Gastroesophageal sphincter (tissue), 4 donors: ENCODE measurements around the gene ABAT. TPM values are rescaled to one million over a fixed set of nuclear protein-coding genes. Genes with fewer than 3 reads are reported as not detected.
"Not testable (repeated sequence)": the region's sequence is repeated elsewhere in the genome, so short reads cannot be mapped to it uniquely, and the experiment has no call there.

Experiments used
- ATAC-seq: fragments of 150-250 bp; one replicate; pipeline ENCODE4 v1.9.1; 2016; ENCODE audit warnings: mild to moderate bottlenecking, moderate library complexity
- H3K27ac ChIP-seq, 4 donors: fragments of 200-600 bp; sonication (generic) in 3 of 4; 1 replicate in 3 of 4; 2 replicates in 1 of 4; pipeline ENCODE4 v1.5.1; 2016 to 2019
- H3K27me3 ChIP-seq: fragments of 200-600 bp; sonication (generic); one replicate; pipeline ENCODE4 v1.5.1; 2019
- H3K36me3 ChIP-seq, 2 donors: fragments of 200-600 bp; sonication (generic); one replicate each; pipeline ENCODE4 v1.5.1; 2019; ENCODE audit warnings: control low read depth in 1 of 2
- H3K4me1 ChIP-seq, 3 donors: fragments of 200-600 bp; sonication (generic); 1 replicate in 2 of 3; 2 replicates in 1 of 3; pipeline ENCODE4 v1.5.1; 2016 to 2019; ENCODE audit warnings: control low read depth in 2 of 3
- H3K4me3 ChIP-seq, 2 donors: fragments of 200-600 bp; sonication (generic); one replicate each; pipeline ENCODE4 v1.5.1; 2019; ENCODE audit warnings: mild to moderate bottlenecking in 1 of 2, moderate library complexity in 1 of 2
- H3K9me3 ChIP-seq, 3 donors: fragments of 200-600 bp; sonication (generic); one replicate each; pipeline ENCODE4 v1.5.1; 2017 to 2019; ENCODE audit warnings: control low read depth in 2 of 3
- CTCF ChIP-seq, 4 experiments: fragments of 200-600 bp in 2 of 4; fragments of 450-650 bp in 2 of 4; sonication (generic) in 1 of 4; IDR thresholded peaks; one replicate each; pipeline ENCODE4 v1.5.1; 2017 to 2019; ENCODE audit warnings: antibody characterized with exemption in 4 of 4, mild to moderate bottlenecking in 2 of 4, moderate library complexity in 2 of 4
- EP300 ChIP-seq: sonication (generic); formaldehyde crosslinking; IDR thresholded peaks from one replicate; pipeline ENCODE4 v1.6.1; 2017; ENCODE audit warnings: antibody characterized with exemption, mild to moderate bottlenecking
- POLR2A ChIP-seq, 2 donors: fragments of 450-650 bp; IDR thresholded peaks; one replicate each; pipeline ENCODE4 v1.6.1; 2017; ENCODE audit warnings: antibody characterized with exemption in 2 of 2, mild to moderate bottlenecking in 2 of 2, moderate library complexity in 1 of 2
- POLR2AphosphoS5 ChIP-seq: sonication (generic); formaldehyde crosslinking; IDR thresholded peaks from one replicate; pipeline ENCODE4 v1.6.1; 2017; ENCODE audit warnings: antibody characterized with exemption
- WGBS, 2 donors: methylation state at CpG; one replicate each; pipeline ENCODE4 v1.1.5; 2018; ENCODE audit warnings: low coverage in 1 of 2; 5-methylcytosine and 5-hydroxymethylcytosine counted together
- total RNA-seq, 4 donors: library from RNA; depleted of rRNA; stranded (reverse); fragments of >200 nt; gene quantifications; one replicate each; pipeline ENCODE4 v1.1.0, GENCODE V29; 2016

Gene ABAT
- total RNA-seq, 4 donors from 2014 or later: 5.3 to 15.6 (median 10.3) TPM

DNA sequence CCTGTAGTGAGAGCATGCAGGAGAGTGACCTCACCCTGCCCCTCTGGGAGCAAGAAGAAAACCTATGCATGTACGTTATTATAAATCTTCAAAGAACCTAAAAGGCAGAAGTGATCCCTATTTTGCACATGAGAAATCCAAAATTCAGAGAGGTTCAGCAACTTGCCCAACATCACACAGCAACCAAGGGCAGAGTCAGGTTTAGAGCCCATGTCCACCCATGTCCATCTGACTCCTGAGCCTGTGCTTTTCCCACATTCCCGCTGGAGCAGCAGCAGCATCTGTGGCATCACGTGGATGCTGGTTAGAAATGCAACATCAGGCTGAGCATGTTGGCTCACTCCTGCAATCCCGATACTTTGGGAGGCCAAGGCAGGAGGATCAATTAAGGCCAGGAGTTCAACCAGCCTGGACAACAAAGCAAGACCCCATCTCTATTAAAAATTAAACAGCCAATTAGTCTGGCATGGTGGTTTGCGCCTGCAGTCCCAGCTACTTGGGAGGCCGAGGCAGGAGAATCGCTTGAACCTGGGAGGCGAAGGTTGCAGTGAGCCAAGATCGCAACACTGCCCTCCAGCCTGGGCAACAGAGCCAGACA, 26.6 kb upstream of the ABAT start:
- no peaks in the 10 kb centered on the region for H3K4me1 ChIP-seq
- no peaks in the 10 kb centered on the region for H3K27me3 ChIP-seq
- no peak overlapping the region for H3K4me3 ChIP-seq
- H3K9me3 ChIP-seq: no peaks in the 10 kb centered on the region
- TF ChIP-seq CTCF (IDR thresholded peaks at IDR 0.05): no peak
- TF ChIP-seq EP300: no peak
- no peak for TF ChIP-seq POLR2A (IDR thresholded peaks at IDR 0.05)
- TF ChIP-seq POLR2AphosphoS5: no peak
- peaks cover 0 to 72% of the 10 kb centered on the region in 2 donors for H3K36me3 ChIP-seq
- no peak for ATAC-seq
- WGBS, 2 donors: 80 to 96% methylated on average over 5 to 8 of the region's 9 CpGs
- no peak overlapping the region for H3K27ac ChIP-seq

DNA sequence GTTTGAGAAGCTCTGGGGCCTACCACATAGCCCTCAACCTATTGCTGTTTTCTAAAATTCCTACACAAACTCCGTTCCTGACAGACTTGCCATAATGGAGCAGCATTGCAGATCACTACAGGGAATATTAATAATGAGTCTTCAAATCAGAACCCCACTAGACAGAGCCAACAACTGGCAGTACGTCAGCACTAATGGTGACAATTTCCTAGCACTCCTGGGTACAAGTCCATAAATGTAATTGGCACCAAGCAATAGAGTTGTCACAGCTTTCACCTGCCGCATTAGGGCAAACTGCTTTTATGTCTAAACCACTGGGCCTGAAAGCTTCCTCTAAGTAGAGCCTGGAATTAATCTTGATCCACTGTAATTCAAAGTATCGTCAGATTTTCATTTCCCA, 25.5 kb upstream of the ABAT start:
- Histone ChIP-seq H3K9me3 (no peaks in the 10 kb centered on the region), H3K27me3 (no peaks in the 10 kb centered on the region), H3K27ac (no peak overlapping the region), H3K4me3 (no peak overlapping the region), H3K4me1 (no peaks in the 10 kb centered on the region), H3K36me3 (peaks cover 0 to 62% of the 10 kb centered on the region in 2 donors)
- ATAC-seq: no peak
- TF ChIP-seq POLR2AphosphoS5 (no peak), CTCF (IDR thresholded peaks at IDR 0.05) (no peak), POLR2A (IDR thresholded peaks at IDR 0.05) (no peak), EP300 (no peak)
- WGBS, 2 donors: 80 to 96% methylated on average over 3 to 4 of the region's 4 CpGs

GRCh38 chr16:8649829-8650554, 24.4 kb upstream of the ABAT start:
- no peak overlapping the region for H3K4me3 ChIP-seq
- H3K9me3 ChIP-seq: no peaks in the 10 kb centered on the region
- no peak for ATAC-seq
- H3K27ac ChIP-seq: no peak overlapping the region
- no peaks in the 10 kb centered on the region for H3K27me3 ChIP-seq
- no peaks in the 10 kb centered on the region for H3K4me1 ChIP-seq
- TF ChIP-seq POLR2AphosphoS5 (no peak), EP300 (no peak), CTCF (IDR thresholded peaks at IDR 0.05) (no peak), POLR2A (IDR thresholded peaks at IDR 0.05) (no peak)
- 71 to 92% methylated on average over 5 to 7 of the region's 8 CpGs for WGBS, 2 donors
- H3K36me3 ChIP-seq: peaks cover 0 to 50% of the 10 kb centered on the region in 2 donors

DNA sequence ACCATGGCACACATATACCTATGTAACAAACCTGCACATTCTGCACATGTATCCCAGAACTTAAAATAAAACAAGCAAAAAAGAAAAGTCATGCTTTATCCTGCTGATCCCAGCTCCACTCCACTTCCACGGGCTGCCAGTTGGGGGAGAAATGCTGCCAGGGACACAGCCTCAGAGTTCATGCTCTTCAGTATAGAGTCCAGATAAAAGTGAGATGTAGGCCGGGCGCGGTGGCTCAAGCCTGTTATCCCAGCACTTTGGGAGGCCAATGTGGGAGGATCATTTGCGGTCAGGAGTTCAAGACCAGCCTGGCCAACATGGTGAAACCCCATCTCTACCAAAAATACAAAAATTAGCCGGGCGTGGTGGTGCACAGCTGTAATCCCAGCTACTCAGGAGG, 22.5 kb upstream of the ABAT start:
- peaks cover 0 to 31% of the 10 kb centered on the region in 2 donors for H3K36me3 ChIP-seq
- WGBS, 2 donors: 38 to 69% methylated on average over 2 to 3 of the region's 7 CpGs
- not testable (repeated sequence) for H3K4me3 ChIP-seq, H3K27me3 ChIP-seq, H3K9me3 ChIP-seq, H3K27ac ChIP-seq, ATAC-seq, H3K4me1 ChIP-seq

GRCh38 chr16:8655184-8655717, 19.2 kb upstream of the ABAT start:
- WGBS, 2 donors: no CpG with 5 or more reads among the region's 1 CpG
- H3K27ac ChIP-seq: no peak overlapping the region
- H3K36me3 ChIP-seq: peaks cover 0 to 1% of the 10 kb centered on the region in 2 donors
- TF ChIP-seq EP300 (no peak), CTCF (IDR thresholded peaks at IDR 0.05) (peak in 1 of 4 experiments; percentile 39)
- H3K9me3 ChIP-seq: no peaks in the 10 kb centered on the region
- H3K27me3 ChIP-seq: no peaks in the 10 kb centered on the region
- H3K4me3 ChIP-seq: no peak overlapping the region
- no peak for ATAC-seq
- no peaks in the 10 kb centered on the region for H3K4me1 ChIP-seq
